ENCODE results near the gene ATP8A1.
A peak's percentile ranks its signal among the peaks of the same experiment; 100 is the strongest.
"Not testable (repeated sequence)": the region's sequence is repeated elsewhere in the genome, so short reads cannot be mapped to it uniquely, and the experiment has no call there.

The ATP8A1 gene

GRCh38 chr4:42656944-42657792 is at the start of gene ATP8A1:
Gene ATP8A1, minus strand, starts transcription at chr4:42657105. Its CDS starts 232 bp downstream, at chr4:42656873.
- peak; percentile 96 to 97 (median 97) for DNase-seq

- no peak for DNase-seq
Observed at GRCh38 chr4:42706086-42706485, 49.2 kb upstream of the ATP8A1 start.

- peak in 2 of 3 experiments; percentile 28 to 65 for DNase-seq
Observed at GRCh38 chr4:42703813-42704212, 46.9 kb upstream of the ATP8A1 start.

- no peak for DNase-seq
Observed at GRCh38 chr4:42702895-42703294, 46.0 kb upstream of the ATP8A1 start.

- not testable (repeated sequence) for DNase-seq
Observed at GRCh38 chr4:42701780-42702179, 44.9 kb upstream of the ATP8A1 start.

GRCh38 chr4:42690537-42690936 is 33.6 kb upstream of the ATP8A1 start:
- no peak for DNase-seq

GRCh38 chr4:42683393-42683792 is 26.5 kb upstream of the ATP8A1 start:
- DNase-seq: no peak

- DNase-seq: no peak
Observed at GRCh38 chr4:42678512-42678911, 21.6 kb upstream of the ATP8A1 start.

- DNase-seq: no peak
Observed at GRCh38 chr4:42676066-42676951, 19.4 kb upstream of the ATP8A1 start.

- DNase-seq: peak in 2 of 3 experiments; percentile 11 to 72
Observed at GRCh38 chr4:42673082-42673425, 16.1 kb upstream of the ATP8A1 start.

GRCh38 chr4:42672359-42673081 is 15.6 kb upstream of the ATP8A1 start:
- no peak for DNase-seq

- DNase-seq: no peak
Observed at GRCh38 chr4:42671431-42672194, 14.7 kb upstream of the ATP8A1 start.

- DNase-seq: peak in 1 of 3 experiments; percentile 13
Observed at GRCh38 chr4:42658261-42658660, 1.4 kb upstream of the ATP8A1 start.

- DNase-seq: no peak
Observed at GRCh38 chr4:42656679-42656943, 294 bp downstream of the ATP8A1 start.

- peak; percentile 60 to 86 (median 83) for DNase-seq
Observed at GRCh38 chr4:42655921-42656678, 805 bp downstream of the ATP8A1 start.

GRCh38 chr4:42655269-42655637 is 1.7 kb downstream of the ATP8A1 start:
- peak in 1 of 3 experiments; percentile 24 for DNase-seq

- peak in 1 of 3 experiments; percentile 24 for DNase-seq
Observed at GRCh38 chr4:42654631-42655268, 2.2 kb downstream of the ATP8A1 start.

GRCh38 chr4:42653626-42654560 is 3.0 kb downstream of the ATP8A1 start:
- no peak for DNase-seq

- not testable (repeated sequence) for DNase-seq
Observed at GRCh38 chr4:42652529-42653231, 4.2 kb downstream of the ATP8A1 start.
